Thyroid gland (tissue), 4 donors: Measurements from ENCODE around the gene CDYL2. TPM values are rescaled to one million over a fixed set of nuclear protein-coding genes. Genes with fewer than 3 reads are reported as not detected.

ENCODE experiments used
- DNase-seq, 2 donors: peaks; one replicate each; pipeline ENCODE4 v3.0.0-alpha.2; 2019
- H3K27ac ChIP-seq, 3 donors: fragments of 200-600 bp; sonication (generic); 1 replicate in 2 of 3; 2 replicates in 1 of 3; pipeline ENCODE4 v1.5.1; 2016 to 2019; ENCODE audit warnings: mild to moderate bottlenecking in 1 of 3, moderate library complexity in 1 of 3
- H3K27me3 ChIP-seq: fragments of 200-600 bp; sonication (generic); one replicate; pipeline ENCODE4 v1.5.1; 2019
- H3K36me3 ChIP-seq, 2 donors: fragments of 200-600 bp; sonication (generic); one replicate each; pipeline ENCODE4 v1.5.1; 2016 to 2019
- H3K4me1 ChIP-seq, 2 donors: fragments of 200-600 bp; sonication (generic); one replicate each; pipeline ENCODE4 v1.5.1; 2017 to 2019
- H3K4me3 ChIP-seq, 3 donors: fragments of 200-600 bp; sonication (generic); replicated peaks in 1 of 3; 1 replicate in 2 of 3; 2 replicates in 1 of 3; pipeline ENCODE4 v1.5.1; 2016; ENCODE audit warnings: mild to moderate bottlenecking in 1 of 3
- H3K9me3 ChIP-seq: fragments of 200-600 bp; sonication (generic); one replicate; pipeline ENCODE4 v1.5.1; 2017
- POLR2A ChIP-seq, 2 donors: fragments of 450-650 bp; IDR thresholded peaks; one replicate each; pipeline ENCODE4 v1.6.1; 2017; ENCODE audit warnings: antibody characterized with exemption in 2 of 2, mild to moderate bottlenecking in 2 of 2, moderate library complexity in 1 of 2
- WGBS, 2 donors: methylation state at CpG; one replicate each; pipeline ENCODE4 v1.1.5; 2017; 5-methylcytosine and 5-hydroxymethylcytosine counted together
- intact Hi-C: fragments of 100-400 bp; cut with DNase I; formaldehyde crosslinking; loops from one replicate; pipeline ENCODE4 v1.15.1; 2023
- total RNA-seq, 4 donors: library from RNA; depleted of rRNA; stranded (reverse); fragments of >200 nt; gene quantifications; one replicate each; pipeline ENCODE4 v1.2.3, GENCODE V29; 2016
- TF ChIP-seq, protein P1 (sequence below), 6 experiments: fragments of 200-600 bp in 3 of 6; fragments of 450-650 bp in 3 of 6; sonication (generic) in 3 of 6; IDR thresholded peaks; one replicate each; pipeline ENCODE4 v1.5.1; 2016 to 2019; ENCODE audit warnings: antibody characterized with exemption in 6 of 6, mild to moderate bottlenecking in 2 of 6, inconsistent platforms in 1 of 6, moderate library complexity in 1 of 6

Gene CDYL2
- total RNA-seq, 4 donors from 2014 or later = 3.6 to 14.2 (median 5.3) TPM

DNA sequence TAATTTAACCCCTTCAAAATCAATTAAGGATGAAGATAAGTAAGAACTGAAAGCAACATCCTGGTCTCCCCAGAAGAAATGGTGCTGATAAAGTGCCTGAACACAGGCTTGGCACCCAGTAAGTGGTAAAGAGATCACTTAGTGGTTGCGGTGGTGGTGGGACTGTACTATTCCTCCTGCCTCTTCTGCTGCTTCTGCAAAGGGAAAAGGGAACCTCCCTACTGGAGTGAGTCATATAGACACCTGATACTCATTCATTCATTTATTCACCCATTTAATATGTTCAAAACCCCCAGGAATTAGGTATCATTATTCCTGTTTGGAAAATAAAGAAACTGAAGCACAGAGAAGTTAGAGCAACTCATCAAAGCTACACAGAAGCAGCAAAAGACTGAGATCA, 60.6 kb downstream of the CDYL2 start:
- WGBS, 2 donors = 91 to 94% methylated on average over 1 of the region's 1 CpG
- no peaks in the 10 kb centered on the region for H3K9me3 ChIP-seq
- DNase-seq = no peak
- TF ChIP-seq POLR2A (IDR thresholded peaks at IDR 0.05) = no peak
- TF ChIP-seq, protein P1, sequence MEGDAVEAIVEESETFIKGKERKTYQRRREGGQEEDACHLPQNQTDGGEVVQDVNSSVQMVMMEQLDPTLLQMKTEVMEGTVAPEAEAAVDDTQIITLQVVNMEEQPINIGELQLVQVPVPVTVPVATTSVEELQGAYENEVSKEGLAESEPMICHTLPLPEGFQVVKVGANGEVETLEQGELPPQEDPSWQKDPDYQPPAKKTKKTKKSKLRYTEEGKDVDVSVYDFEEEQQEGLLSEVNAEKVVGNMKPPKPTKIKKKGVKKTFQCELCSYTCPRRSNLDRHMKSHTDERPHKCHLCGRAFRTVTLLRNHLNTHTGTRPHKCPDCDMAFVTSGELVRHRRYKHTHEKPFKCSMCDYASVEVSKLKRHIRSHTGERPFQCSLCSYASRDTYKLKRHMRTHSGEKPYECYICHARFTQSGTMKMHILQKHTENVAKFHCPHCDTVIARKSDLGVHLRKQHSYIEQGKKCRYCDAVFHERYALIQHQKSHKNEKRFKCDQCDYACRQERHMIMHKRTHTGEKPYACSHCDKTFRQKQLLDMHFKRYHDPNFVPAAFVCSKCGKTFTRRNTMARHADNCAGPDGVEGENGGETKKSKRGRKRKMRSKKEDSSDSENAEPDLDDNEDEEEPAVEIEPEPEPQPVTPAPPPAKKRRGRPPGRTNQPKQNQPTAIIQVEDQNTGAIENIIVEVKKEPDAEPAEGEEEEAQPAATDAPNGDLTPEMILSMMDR (IDR thresholded peaks at IDR 0.05) = no peak
- H3K4me3 ChIP-seq = no peak overlapping the region
- H3K27me3 ChIP-seq = no peaks in the 10 kb centered on the region
- H3K4me1 ChIP-seq = no peaks in the 10 kb centered on the region
- no peaks in the 10 kb centered on the region for H3K36me3 ChIP-seq
- intact Hi-C loops = no loop called here
- no peak overlapping the region for H3K27ac ChIP-seq

- no peaks in the 10 kb centered on the region for H3K36me3 ChIP-seq
- no peak overlapping the region for H3K27ac ChIP-seq
- 89 to 92% methylated on average over 3 of the region's 3 CpGs for WGBS, 2 donors
- no peaks in the 10 kb centered on the region for H3K27me3 ChIP-seq
- H3K4me1 ChIP-seq = no peaks in the 10 kb centered on the region
- intact Hi-C loops = no loop called here
- H3K9me3 ChIP-seq = no peaks in the 10 kb centered on the region
- no peak overlapping the region for H3K4me3 ChIP-seq
- TF ChIP-seq POLR2A (IDR thresholded peaks at IDR 0.05) = no peak
- TF ChIP-seq, protein P1 (IDR thresholded peaks at IDR 0.05) = no peak
- DNase-seq = no peak
Measured at GRCh38 chr16:80743273-80743672, 61.1 kb downstream of the CDYL2 start.

- intact Hi-C loops = no loop called here
- H3K4me3 ChIP-seq = no peak overlapping the region
- no peaks in the 10 kb centered on the region for H3K9me3 ChIP-seq
- H3K4me1 ChIP-seq = no peaks in the 10 kb centered on the region
- no peak overlapping the region for H3K27ac ChIP-seq
- no peaks in the 10 kb centered on the region for H3K27me3 ChIP-seq
- TF ChIP-seq POLR2A (IDR thresholded peaks at IDR 0.05) = no peak
- TF ChIP-seq, protein P1 (IDR thresholded peaks at IDR 0.05) = no peak
- no peak for DNase-seq
- WGBS, 2 donors = 87 to 94% methylated on average over 2 of the region's 2 CpGs
- no peaks in the 10 kb centered on the region for H3K36me3 ChIP-seq
Measured at GRCh38 chr16:80742331-80742730, 62.1 kb downstream of the CDYL2 start.

- Histone ChIP-seq H3K36me3 (no peaks in the 10 kb centered on the region), H3K4me1 (no peaks in the 10 kb centered on the region), H3K4me3 (no peak overlapping the region), H3K27me3 (no peaks in the 10 kb centered on the region), H3K27ac (no peak overlapping the region), H3K9me3 (no peaks in the 10 kb centered on the region)
- WGBS, 2 donors = 83 to 87% methylated on average over 4 of the region's 4 CpGs
- intact Hi-C loops = no loop called here
- TF ChIP-seq, protein P1 (IDR thresholded peaks at IDR 0.05) = no peak
- TF ChIP-seq POLR2A (IDR thresholded peaks at IDR 0.05) = no peak
- DNase-seq = no peak
Measured at GRCh38 chr16:80741724-80742123, 62.7 kb downstream of the CDYL2 start.

- Histone ChIP-seq H3K4me3 (no peak overlapping the region), H3K9me3 (no peaks in the 10 kb centered on the region), H3K27ac (no peak overlapping the region), H3K4me1 (no peaks in the 10 kb centered on the region), H3K27me3 (no peaks in the 10 kb centered on the region), H3K36me3 (no peaks in the 10 kb centered on the region)
- no peak for TF ChIP-seq POLR2A (IDR thresholded peaks at IDR 0.05)
- TF ChIP-seq, protein P1 (IDR thresholded peaks at IDR 0.05) = no peak
- DNase-seq = no peak
- 93% methylated on average over 6 of the region's 6 CpGs for WGBS, 2 donors
- intact Hi-C loops = no loop called here
Measured at GRCh38 chr16:80739523-80739922, 64.9 kb downstream of the CDYL2 start.
